Measurements from ENCODE around the gene TRIM40.

TRIM40 gene

DNA sequence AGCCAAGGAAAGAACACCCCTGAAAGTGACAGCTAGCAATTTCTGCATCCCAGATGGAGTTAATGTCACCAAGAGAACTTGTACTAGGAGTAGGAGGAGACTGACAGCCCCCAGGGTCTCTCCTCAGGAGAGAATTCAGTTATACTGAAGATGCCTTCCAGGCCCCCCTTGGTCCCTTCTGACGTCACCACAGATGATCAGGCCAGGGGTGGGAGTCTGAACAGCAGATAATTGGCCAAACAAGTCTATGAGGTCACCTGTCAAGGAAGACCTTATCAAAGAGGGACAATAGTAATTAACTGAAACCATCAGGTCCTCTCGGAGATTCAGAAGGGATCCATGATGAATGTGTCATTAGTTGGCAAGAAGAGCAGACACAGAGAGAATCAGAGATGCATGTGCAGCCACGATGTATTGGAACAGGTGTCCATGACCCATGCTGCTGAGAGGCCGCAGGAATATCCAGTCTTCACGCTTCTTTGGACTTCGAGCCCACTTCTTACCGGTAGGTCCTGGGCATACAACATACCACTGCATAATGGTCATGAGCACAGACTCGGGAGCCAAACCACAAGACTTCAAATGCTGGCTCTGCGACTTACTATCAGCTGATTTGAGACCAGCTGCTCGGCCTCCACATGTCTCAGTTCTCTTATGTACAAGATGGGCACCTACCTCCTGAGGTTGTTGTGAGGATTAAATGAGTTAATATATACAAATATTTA lies 14.9 kb downstream of the TRIM40 start:
- Histone ChIP-seq H4K20me1 (ENCODE audit: insufficient read depth) (no peaks in the 10 kb centered on the region), H2AFZ (ENCODE audit: low read depth) (no peak overlapping the region), H3K27ac (no peak overlapping the region), H3K4me2 (no peak overlapping the region), H3K36me3 (ENCODE audit: insufficient read depth) (no peaks in the 10 kb centered on the region), H3K27me3 (ENCODE audit: insufficient read depth, low read depth) (no peaks in the 10 kb centered on the region), H3K4me3 (IDR thresholded peaks at IDR 0.05; ENCODE audit: insufficient read depth, low read depth, low read length) (no peak overlapping the region), H3K4me1 (ENCODE audit: low read depth, poor library complexity, severe bottlenecking) (peaks cover 19% of the 10 kb centered on the region), H3K79me2 (ENCODE audit: insufficient read depth, low read depth) (no peaks in the 10 kb centered on the region), H3K9ac (no peak overlapping the region)
- TF ChIP-seq, protein P1, sequence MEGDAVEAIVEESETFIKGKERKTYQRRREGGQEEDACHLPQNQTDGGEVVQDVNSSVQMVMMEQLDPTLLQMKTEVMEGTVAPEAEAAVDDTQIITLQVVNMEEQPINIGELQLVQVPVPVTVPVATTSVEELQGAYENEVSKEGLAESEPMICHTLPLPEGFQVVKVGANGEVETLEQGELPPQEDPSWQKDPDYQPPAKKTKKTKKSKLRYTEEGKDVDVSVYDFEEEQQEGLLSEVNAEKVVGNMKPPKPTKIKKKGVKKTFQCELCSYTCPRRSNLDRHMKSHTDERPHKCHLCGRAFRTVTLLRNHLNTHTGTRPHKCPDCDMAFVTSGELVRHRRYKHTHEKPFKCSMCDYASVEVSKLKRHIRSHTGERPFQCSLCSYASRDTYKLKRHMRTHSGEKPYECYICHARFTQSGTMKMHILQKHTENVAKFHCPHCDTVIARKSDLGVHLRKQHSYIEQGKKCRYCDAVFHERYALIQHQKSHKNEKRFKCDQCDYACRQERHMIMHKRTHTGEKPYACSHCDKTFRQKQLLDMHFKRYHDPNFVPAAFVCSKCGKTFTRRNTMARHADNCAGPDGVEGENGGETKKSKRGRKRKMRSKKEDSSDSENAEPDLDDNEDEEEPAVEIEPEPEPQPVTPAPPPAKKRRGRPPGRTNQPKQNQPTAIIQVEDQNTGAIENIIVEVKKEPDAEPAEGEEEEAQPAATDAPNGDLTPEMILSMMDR (conservative IDR thresholded peaks at IDR 0.05; ENCODE audit: low read depth, low read length), result no peak

DNA sequence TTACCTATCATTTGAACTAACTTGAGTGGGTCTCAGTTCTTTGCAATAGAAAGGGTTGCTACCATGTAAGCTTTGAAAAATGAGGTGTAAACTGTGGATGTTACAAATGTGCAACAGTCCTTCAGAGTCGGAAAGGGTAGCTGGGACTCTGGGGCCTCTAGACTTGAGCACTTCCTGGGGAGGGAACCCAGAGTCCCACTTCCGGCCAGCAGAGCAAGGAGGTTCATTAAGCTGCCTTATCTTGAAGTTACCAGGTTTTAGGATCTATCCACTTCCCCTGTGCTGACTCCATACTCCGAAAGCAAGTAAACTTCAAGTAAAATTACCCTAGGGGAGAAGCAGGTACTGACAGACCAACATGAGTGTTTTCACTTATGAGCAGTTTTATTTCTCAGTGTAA lies 15.6 kb downstream of the TRIM40 start:
- no peak overlapping the region for H3K4me2 ChIP-seq
- no peaks in the 10 kb centered on the region for H3K27me3 ChIP-seq (ENCODE audit: insufficient read depth, low read depth)
- H3K27ac ChIP-seq, result no peak overlapping the region
- no peaks in the 10 kb centered on the region for H3K79me2 ChIP-seq (ENCODE audit: insufficient read depth, low read depth)
- H4K20me1 ChIP-seq (ENCODE audit: insufficient read depth), result no peaks in the 10 kb centered on the region
- TF ChIP-seq, protein P1 (conservative IDR thresholded peaks at IDR 0.05; ENCODE audit: low read depth, low read length), result no peak
- H3K9ac ChIP-seq, result no peak overlapping the region
- H3K36me3 ChIP-seq (ENCODE audit: insufficient read depth), result no peaks in the 10 kb centered on the region
- H2AFZ ChIP-seq (ENCODE audit: low read depth), result no peak overlapping the region
- peaks cover 16% of the 10 kb centered on the region for H3K4me1 ChIP-seq (ENCODE audit: low read depth, poor library complexity, severe bottlenecking)
- no peak overlapping the region for H3K4me3 ChIP-seq (IDR thresholded peaks at IDR 0.05; ENCODE audit: insufficient read depth, low read depth, low read length)

DNA sequence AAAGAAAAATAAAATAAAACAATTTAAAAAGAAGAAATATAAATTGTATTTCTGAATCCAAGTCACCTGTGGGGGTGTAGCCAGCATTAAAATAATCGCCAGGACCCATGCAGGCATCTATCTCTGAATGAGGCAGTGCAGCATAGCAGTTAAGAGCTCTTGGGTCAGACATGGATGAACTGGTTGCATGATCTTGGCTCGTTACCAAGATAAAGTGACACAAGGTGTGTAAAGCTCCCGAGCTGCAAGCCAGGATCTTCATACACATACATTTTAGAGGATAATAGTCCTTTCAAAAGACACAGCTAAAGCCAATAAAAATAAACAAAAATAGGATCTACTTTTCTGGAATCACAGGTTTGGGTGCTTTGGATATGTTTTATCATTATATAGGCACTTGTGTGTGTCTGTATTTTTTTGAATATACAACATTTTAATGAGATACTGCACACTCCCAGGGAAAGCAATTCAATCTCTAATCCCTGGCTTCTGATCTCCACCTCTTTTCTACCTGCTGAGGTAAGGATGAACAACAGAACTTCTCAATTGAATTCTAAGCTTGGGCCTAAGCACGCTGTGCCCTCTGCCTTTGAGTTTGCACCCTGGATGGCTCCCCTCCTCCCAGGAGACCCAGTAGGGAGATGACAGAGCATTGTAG lies 16.2 kb downstream of the TRIM40 start:
- H2AFZ ChIP-seq (ENCODE audit: low read depth), result no peak overlapping the region

DNA sequence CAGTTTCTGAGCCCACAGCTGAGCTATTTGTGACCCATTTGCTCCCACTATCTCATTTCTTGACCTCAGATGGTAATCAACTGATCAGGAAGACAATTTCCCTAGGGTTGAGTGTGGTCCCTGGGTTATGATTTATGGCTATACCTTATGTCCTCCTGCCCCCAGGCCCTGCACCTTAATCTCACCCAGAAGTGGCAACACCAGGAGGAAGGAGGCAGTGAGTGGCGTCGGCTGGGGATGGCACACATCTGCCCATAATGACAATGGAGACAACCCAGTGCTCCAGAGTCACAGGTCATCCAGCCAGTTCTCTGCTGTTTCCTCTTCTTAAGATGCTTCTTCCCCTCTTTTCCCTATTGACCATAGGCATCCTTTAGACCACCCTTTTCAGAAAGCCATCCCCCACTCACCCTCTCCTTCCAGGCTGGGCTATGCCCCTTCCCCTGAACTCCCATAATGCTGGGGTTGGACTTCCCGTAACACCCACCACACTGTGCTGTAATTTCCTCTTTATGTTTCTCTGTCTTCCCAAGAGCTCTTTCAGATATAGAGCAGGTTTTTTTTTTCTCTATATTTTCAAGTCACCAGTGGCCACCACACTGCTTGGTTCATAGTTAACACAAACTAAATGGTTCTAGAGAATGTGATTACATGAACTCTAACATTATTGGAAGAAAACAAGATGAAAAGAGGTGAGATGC lies 17.1 kb downstream of the TRIM40 start:
- Histone ChIP-seq H3K4me3 (IDR thresholded peaks at IDR 0.05; ENCODE audit: insufficient read depth, low read depth, low read length) (no peak overlapping the region), H3K9ac (no peak overlapping the region), H2AFZ (ENCODE audit: low read depth) (no peak overlapping the region), H3K27ac (no peak overlapping the region), H3K4me2 (no peak overlapping the region), H3K79me2 (ENCODE audit: insufficient read depth, low read depth) (no peaks in the 10 kb centered on the region), H3K4me1 (ENCODE audit: low read depth, poor library complexity, severe bottlenecking) (peaks cover 4% of the 10 kb centered on the region), H3K36me3 (ENCODE audit: insufficient read depth) (no peaks in the 10 kb centered on the region), H3K27me3 (ENCODE audit: insufficient read depth, low read depth) (no peaks in the 10 kb centered on the region), H4K20me1 (ENCODE audit: insufficient read depth) (no peaks in the 10 kb centered on the region)
- TF ChIP-seq, protein P1 (conservative IDR thresholded peaks at IDR 0.05; ENCODE audit: low read depth, low read length), result no peak

More for the DNA sequence above, 16.2 kb downstream of the TRIM40 start:
- H3K79me2 ChIP-seq (ENCODE audit: insufficient read depth, low read depth), result no peaks in the 10 kb centered on the region
- H3K36me3 ChIP-seq (ENCODE audit: insufficient read depth), result no peaks in the 10 kb centered on the region
- H3K9ac ChIP-seq, result no peak overlapping the region
- H3K27me3 ChIP-seq (ENCODE audit: insufficient read depth, low read depth), result no peaks in the 10 kb centered on the region
- H3K4me3 ChIP-seq (IDR thresholded peaks at IDR 0.05; ENCODE audit: insufficient read depth, low read depth, low read length), result no peak overlapping the region
- H3K27ac ChIP-seq, result no peak overlapping the region
- H4K20me1 ChIP-seq (ENCODE audit: insufficient read depth), result no peaks in the 10 kb centered on the region
- TF ChIP-seq, protein P1 (conservative IDR thresholded peaks at IDR 0.05; ENCODE audit: low read depth, low read length), result no peak
- H3K4me2 ChIP-seq, result no peak overlapping the region
- peaks cover 13% of the 10 kb centered on the region for H3K4me1 ChIP-seq (ENCODE audit: low read depth, poor library complexity, severe bottlenecking)
